Astrocyte (in vitro differentiated cells and primary cell): Measurements from ENCODE around the gene NISCH. TPM values are rescaled to one million over a fixed set of nuclear protein-coding genes. Genes with fewer than 3 reads are reported as not detected.

Experiments
- DNase-seq: peaks from one replicate; pipeline ENCODE4 v3.0.0-alpha.2; 2010; ENCODE audit warnings: low read depth
- FAIRE-seq: peaks from 2 replicates; lab custom pipeline; 2011; peaks lifted over from hg19 to GRCh38; lab: Jason Lieb, UNC
- H2AFZ ChIP-seq: 2 replicates; pipeline ENCODE4 v1.6.0; 2012; ENCODE audit warnings: low read depth, low read length, inconsistent platforms
- H3K27ac ChIP-seq: 2 replicates; pipeline ENCODE4 v1.5.1; 2011; ENCODE audit warnings: low read depth, low read length, inconsistent platforms
- H3K27me3 ChIP-seq: 2 replicates; pipeline ENCODE4 v1.6.0; 2011; ENCODE audit warnings: low read length, inconsistent platforms; ENCODE audit not compliant: insufficient read depth
- H3K36me3 ChIP-seq: 2 replicates; pipeline ENCODE4 v1.5.1; 2011; ENCODE audit warnings: low read length, inconsistent platforms; ENCODE audit not compliant: insufficient read depth
- H3K4me1 ChIP-seq: 2 replicates; pipeline ENCODE4 v1.5.1; 2011; ENCODE audit warnings: low read length, inconsistent platforms; ENCODE audit not compliant: insufficient read depth
- H3K4me2 ChIP-seq: 2 replicates; pipeline ENCODE4 v1.6.0; 2012; ENCODE audit warnings: low read length, inconsistent platforms
- H3K4me3 ChIP-seq: 2 replicates; pipeline ENCODE4 v1.5.1; 2011; ENCODE audit warnings: low read depth, mild to moderate bottlenecking, low read length, inconsistent platforms; ENCODE audit not compliant: insufficient read depth
- H3K79me2 ChIP-seq: 2 replicates; pipeline ENCODE4 v1.6.0; 2012; ENCODE audit warnings: mild to moderate bottlenecking, low read length, inconsistent platforms; ENCODE audit not compliant: insufficient read depth
- H3K9ac ChIP-seq: 2 replicates; pipeline ENCODE4 v1.6.0; 2012; ENCODE audit warnings: mild to moderate bottlenecking, low read length, inconsistent platforms
- H3K9me3 ChIP-seq: 2 replicates; pipeline ENCODE4 v1.5.1; 2012; ENCODE audit warnings: low read depth, mild to moderate bottlenecking, low read length, inconsistent platforms; ENCODE audit not compliant: insufficient read depth
- H4K20me1 ChIP-seq: 2 replicates; pipeline ENCODE4 v1.6.0; 2012; ENCODE audit warnings: low read length, inconsistent platforms; ENCODE audit not compliant: insufficient read depth
- H3K27ac Mint-ChIP-seq: one replicate; pipeline ENCODE4 v1.8.0; 2021; ENCODE audit warnings: mild to moderate bottlenecking, mixed read lengths; ENCODE audit not compliant: unreplicated experiment
- H3K27me3 Mint-ChIP-seq: one replicate; pipeline ENCODE4 v1.8.0; 2021; ENCODE audit warnings: low read depth, mixed read lengths; ENCODE audit not compliant: unreplicated experiment
- H3K36me3 Mint-ChIP-seq: one replicate; pipeline ENCODE4 v1.8.0; 2021; ENCODE audit warnings: low read depth, mixed read lengths; ENCODE audit not compliant: unreplicated experiment
- H3K4me1 Mint-ChIP-seq: one replicate; pipeline ENCODE4 v1.8.0; 2021; ENCODE audit warnings: low read depth, mixed read lengths; ENCODE audit not compliant: unreplicated experiment
- H3K4me3 Mint-ChIP-seq: one replicate; pipeline ENCODE4 v1.8.0; 2021; ENCODE audit warnings: mild to moderate bottlenecking, moderate library complexity, mixed read lengths; ENCODE audit not compliant: unreplicated experiment
- H3K9me3 Mint-ChIP-seq: one replicate; pipeline ENCODE4 v1.8.0; 2021; ENCODE audit warnings: mild to moderate bottlenecking, mixed read lengths; ENCODE audit not compliant: unreplicated experiment
- EZH2 ChIP-seq: IDR thresholded peaks from 2 replicates; pipeline ENCODE4 v1.6.1; 2012; ENCODE audit warnings: mild to moderate bottlenecking, low read length, inconsistent platforms; ENCODE audit not compliant: insufficient read depth
- total RNA-seq: library from RNA; stranded (reverse); gene quantifications from 2 replicates; pipeline ENCODE4 v1.2.1, GENCODE V29; 2021
- TF ChIP-seq, protein P1 (sequence below): IDR thresholded peaks from 2 replicates; pipeline ENCODE4 v1.5.1; 2011; ENCODE audit warnings: low read depth, mild to moderate bottlenecking, inconsistent platforms, low read length, moderate library complexity; ENCODE audit not compliant: insufficient read depth

Gene NISCH
- total RNA-seq, 1 donor from 2014 or later = 118 TPM

DNA sequence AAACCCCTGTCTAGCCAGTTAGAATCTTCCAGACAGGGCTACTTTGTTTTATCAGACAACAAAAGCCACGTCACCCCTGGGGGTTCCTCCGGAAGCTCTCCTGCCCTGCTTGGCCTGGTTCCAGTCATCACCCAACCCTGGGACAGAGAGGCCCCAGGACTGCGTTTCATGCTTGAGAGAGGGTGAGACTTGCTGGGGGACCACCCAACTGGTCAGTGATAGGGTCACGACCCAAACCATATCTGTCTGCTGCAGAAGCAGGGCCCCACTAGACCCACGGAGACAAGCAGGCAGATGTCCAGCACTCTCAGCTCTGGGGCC is 77.1 kb downstream of the NISCH start:
- H3K79me2 ChIP-seq = peaks cover 72% of the 10 kb centered on the region
- peaks cover 14% of the 10 kb centered on the region for H3K36me3 ChIP-seq
- H3K9me3 Mint-ChIP-seq = no peaks in the 10 kb centered on the region
- H3K4me3 Mint-ChIP-seq = peak overlapping the region; percentile 88
- FAIRE-seq (no peak), DNase-seq (peak; percentile 45)
- no peaks in the 10 kb centered on the region for H3K27me3 ChIP-seq
- peak overlapping the region; percentile 82 for H3K9ac ChIP-seq
- H3K4me1 Mint-ChIP-seq = peaks cover 10% of the 10 kb centered on the region
- peak overlapping the region; percentile 66 for H3K27ac Mint-ChIP-seq
- H3K4me1 ChIP-seq = peaks cover 49% of the 10 kb centered on the region
- peak overlapping the region; percentile 68 for H3K4me3 ChIP-seq
- peaks cover 10% of the 10 kb centered on the region for H3K36me3 Mint-ChIP-seq
- peak overlapping the region; percentile 92 for H3K4me2 ChIP-seq
- no peak overlapping the region for H2AFZ ChIP-seq
- H3K27me3 Mint-ChIP-seq = no peaks in the 10 kb centered on the region
- TF ChIP-seq, protein P1, sequence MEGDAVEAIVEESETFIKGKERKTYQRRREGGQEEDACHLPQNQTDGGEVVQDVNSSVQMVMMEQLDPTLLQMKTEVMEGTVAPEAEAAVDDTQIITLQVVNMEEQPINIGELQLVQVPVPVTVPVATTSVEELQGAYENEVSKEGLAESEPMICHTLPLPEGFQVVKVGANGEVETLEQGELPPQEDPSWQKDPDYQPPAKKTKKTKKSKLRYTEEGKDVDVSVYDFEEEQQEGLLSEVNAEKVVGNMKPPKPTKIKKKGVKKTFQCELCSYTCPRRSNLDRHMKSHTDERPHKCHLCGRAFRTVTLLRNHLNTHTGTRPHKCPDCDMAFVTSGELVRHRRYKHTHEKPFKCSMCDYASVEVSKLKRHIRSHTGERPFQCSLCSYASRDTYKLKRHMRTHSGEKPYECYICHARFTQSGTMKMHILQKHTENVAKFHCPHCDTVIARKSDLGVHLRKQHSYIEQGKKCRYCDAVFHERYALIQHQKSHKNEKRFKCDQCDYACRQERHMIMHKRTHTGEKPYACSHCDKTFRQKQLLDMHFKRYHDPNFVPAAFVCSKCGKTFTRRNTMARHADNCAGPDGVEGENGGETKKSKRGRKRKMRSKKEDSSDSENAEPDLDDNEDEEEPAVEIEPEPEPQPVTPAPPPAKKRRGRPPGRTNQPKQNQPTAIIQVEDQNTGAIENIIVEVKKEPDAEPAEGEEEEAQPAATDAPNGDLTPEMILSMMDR = no peak
- no peak for TF ChIP-seq EZH2
- H3K27ac ChIP-seq = peak overlapping the region; percentile 70
- no peaks in the 10 kb centered on the region for H3K9me3 ChIP-seq
- H4K20me1 ChIP-seq = peaks cover 53% of the 10 kb centered on the region

GRCh38 chr3:52532838-52533622 is 77.6 kb downstream of the NISCH start:
- no peaks in the 10 kb centered on the region for H3K9me3 ChIP-seq
- Mint-ChIP-seq H3K4me3 (peak overlapping the region; percentile 88), H3K27ac (peak overlapping the region; percentile 66), H3K9me3 (no peaks in the 10 kb centered on the region), H3K27me3 (no peaks in the 10 kb centered on the region), H3K36me3 (peaks cover 9% of the 10 kb centered on the region), H3K4me1 (peaks cover 15% of the 10 kb centered on the region)
- FAIRE-seq (no peak), DNase-seq (no peak)
- peaks cover 74% of the 10 kb centered on the region for H3K79me2 ChIP-seq
- H3K36me3 ChIP-seq = peaks cover 8% of the 10 kb centered on the region
- no peak for TF ChIP-seq EZH2
- TF ChIP-seq, protein P1 = no peak
- peaks cover 53% of the 10 kb centered on the region for H4K20me1 ChIP-seq
- peak overlapping the region; percentile 82 for H3K9ac ChIP-seq
- H3K27me3 ChIP-seq = no peaks in the 10 kb centered on the region
- no peak overlapping the region for H2AFZ ChIP-seq
- H3K4me1 ChIP-seq = peaks cover 55% of the 10 kb centered on the region
- H3K4me2 ChIP-seq = peak overlapping the region; percentile 92
- peak overlapping the region; percentile 70 for H3K27ac ChIP-seq
- H3K4me3 ChIP-seq = peak overlapping the region; percentile 68
